Measurements from ENCODE around the gene ZDHHC20.

Gene ZDHHC20

DNA sequence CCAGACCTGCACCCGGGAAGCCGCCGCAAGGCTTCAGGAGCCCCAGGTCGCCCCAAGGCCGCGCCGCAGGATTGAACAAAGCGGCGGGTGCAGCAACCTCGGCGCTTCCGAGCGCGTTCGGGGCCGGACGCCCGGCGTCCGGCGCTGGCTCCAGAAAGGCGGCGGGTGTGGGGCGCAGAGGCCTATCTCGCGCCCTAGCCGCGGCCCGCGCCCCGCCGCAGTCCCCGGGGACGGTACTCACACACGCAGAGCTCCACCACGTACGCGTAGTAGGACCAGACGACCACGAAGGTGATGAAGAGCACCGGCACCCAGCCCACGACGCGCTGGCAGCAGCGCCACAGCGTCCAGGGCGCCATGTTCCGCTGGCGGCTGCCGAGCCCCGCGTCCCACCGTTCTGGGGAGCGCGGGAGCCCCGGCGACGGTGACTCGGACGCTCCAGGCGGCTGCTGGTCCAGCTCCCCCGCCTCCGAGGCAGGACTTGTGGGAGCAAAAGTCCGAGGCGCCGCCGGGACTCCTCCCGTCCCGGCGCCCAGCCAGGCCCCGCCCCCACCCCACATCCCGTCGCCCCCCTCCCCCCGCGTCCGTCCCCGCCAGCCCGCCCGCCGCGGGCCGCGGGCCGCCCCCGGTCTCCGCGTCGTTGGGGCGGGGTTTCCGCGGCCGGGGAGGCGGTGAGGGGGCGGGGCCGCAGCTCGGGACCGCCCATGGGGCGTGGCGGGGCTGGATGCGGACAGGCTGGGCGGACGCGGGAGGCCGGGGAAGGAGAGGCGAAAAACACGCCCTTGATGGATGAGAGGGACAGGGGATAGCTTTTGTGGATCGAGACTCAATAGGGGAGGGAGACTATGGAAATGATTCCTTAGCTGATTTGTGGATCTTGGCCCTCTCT, at the start of gene ZDHHC20:
ZDHHC20 (minus strand) TSS at position 491 of the 889 bp plus-strand sequence; CDS start at position 359, 132 bp downstream.
- no peak for TF ChIP-seq CTCF (IDR thresholded peaks at IDR 0.05; ENCODE audit: low read depth, low read length, missing control alignments)
- no peak for DNase-seq (ENCODE audit: low read depth)

GRCh38 chr13:21504379-21504778, 45.3 kb upstream of the ZDHHC20 start:
- H3K4me3 ChIP-seq (ENCODE audit: low read depth, low read length): no peak overlapping the region
- no peak for TF ChIP-seq CTCF (IDR thresholded peaks at IDR 0.05; ENCODE audit: low read depth, low read length, missing control alignments)

More for the DNA sequence above, at the start of gene ZDHHC20:
- H3K4me3 ChIP-seq (ENCODE audit: low read depth, low read length): peak within 1 kb of the TSS; percentile 98

GRCh38 chr13:21501686-21502085, 42.6 kb upstream of the ZDHHC20 start:
- no peak overlapping the region for H3K4me3 ChIP-seq (ENCODE audit: low read depth, low read length)
- TF ChIP-seq CTCF (IDR thresholded peaks at IDR 0.05; ENCODE audit: low read depth, low read length, missing control alignments): no peak
- DNase-seq (ENCODE audit: low read depth): no peak

More at GRCh38 chr13:21504379-21504778, 45.3 kb upstream of the ZDHHC20 start:
- no peak for DNase-seq (ENCODE audit: low read depth)

DNA sequence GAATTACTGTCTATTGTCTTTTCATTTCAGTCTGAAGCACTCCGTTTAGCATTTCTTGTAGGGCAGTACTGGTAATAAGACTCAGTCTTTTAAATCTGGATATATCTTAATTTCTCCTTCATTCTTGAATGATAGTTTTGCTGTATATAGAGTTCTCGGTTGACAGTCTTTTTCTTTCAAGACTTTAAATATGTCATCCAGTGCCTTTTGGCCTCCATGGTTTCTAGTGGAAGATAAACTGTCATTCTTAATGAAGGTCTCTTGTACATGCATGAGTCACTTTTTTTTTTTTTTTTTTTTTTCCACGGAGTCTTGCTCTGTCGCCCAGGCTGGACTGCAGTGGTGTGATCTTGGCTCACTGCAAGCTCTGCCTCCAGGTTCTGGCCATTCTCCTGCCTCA, 27.2 kb upstream of the ZDHHC20 start:
- DNase-seq (ENCODE audit: low read depth): no peak
- no peak for TF ChIP-seq CTCF (IDR thresholded peaks at IDR 0.05; ENCODE audit: low read depth, low read length, missing control alignments)
- H3K4me3 ChIP-seq (ENCODE audit: low read depth, low read length): no peak overlapping the region

- no peak for TF ChIP-seq CTCF (IDR thresholded peaks at IDR 0.05; ENCODE audit: low read depth, low read length, missing control alignments)
- H3K4me3 ChIP-seq (ENCODE audit: low read depth, low read length): no peak overlapping the region
- no peak for DNase-seq (ENCODE audit: low read depth)
Measured at GRCh38 chr13:21483748-21484147, 24.6 kb upstream of the ZDHHC20 start.

DNA sequence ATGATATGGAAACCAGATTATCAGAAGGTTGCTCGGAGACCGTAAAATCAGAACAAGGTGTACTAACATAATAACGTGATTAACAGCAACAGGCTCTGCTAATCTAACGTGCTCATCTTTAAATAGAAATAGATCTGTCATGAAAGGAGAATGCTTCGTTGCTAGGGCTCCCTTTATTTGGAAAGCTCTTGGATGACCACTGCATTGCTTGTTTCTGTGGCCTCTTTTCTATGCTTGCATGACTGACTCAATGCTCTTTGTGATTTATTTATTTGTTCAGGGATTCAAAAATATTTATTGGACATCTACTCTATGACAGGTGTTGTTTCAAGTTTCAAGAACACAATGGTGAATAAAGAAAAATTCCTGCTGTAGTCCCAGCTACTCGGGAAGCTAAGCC, 22.3 kb upstream of the ZDHHC20 start:
- no peak for DNase-seq (ENCODE audit: low read depth)
- TF ChIP-seq CTCF (IDR thresholded peaks at IDR 0.05; ENCODE audit: low read depth, low read length, missing control alignments): no peak
- H3K4me3 ChIP-seq (ENCODE audit: low read depth, low read length): no peak overlapping the region

Data from GM12864 (cell line).